ENCODE measurements around the gene ATP8A2. TPM values are rescaled to one million over a fixed set of nuclear protein-coding genes. Genes with fewer than 3 reads are reported as not detected.

Gene ATP8A2
- total RNA-seq, 1 donor from 2014 or later, result 0.40 TPM

DNA sequence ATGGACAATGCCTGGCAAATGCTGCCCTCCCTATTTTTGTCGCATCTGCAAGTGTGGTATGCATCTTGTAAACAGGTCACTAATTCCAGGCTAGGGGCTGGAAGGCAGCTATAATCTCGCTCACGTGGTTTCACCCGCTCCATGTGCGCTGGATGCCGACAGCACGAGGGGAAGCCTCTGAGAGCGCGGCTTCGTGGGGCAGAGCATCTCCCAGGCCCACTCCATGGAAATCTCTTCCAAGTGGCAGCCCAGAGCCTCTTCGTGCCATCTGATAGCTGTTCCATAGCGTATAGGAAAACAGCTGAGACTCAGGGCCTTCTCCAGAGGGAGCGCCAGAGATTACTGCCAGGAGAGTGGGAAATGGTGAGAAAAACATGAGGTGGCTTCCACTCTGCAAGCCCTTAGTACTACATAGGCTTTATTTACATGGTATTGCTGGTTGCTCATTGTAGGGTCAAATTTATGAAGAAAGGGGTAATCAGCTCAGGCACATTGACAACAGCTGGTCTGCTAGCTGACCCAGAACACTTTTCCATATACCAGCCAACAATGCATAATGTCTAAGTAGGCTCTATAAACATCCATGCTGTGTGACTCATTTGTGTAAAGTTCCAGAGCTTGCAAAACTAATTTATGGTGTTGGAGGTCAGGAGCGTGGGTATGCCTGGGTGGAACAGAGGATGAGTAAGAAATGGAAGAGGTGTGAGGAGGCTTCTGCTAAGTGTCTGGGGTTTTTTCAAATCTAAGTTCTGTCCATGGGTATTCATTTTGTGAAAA, 514.9 kb downstream of the ATP8A2 start:
- no peak overlapping the region for H3K4me3 Mint-ChIP-seq
- no peak for DNase-seq
- no peaks in the 10 kb centered on the region for H3K27me3 Mint-ChIP-seq
- H3K36me3 Mint-ChIP-seq (ENCODE audit: low read depth), result peaks cover 2% of the 10 kb centered on the region
- H3K4me1 Mint-ChIP-seq, result peaks cover 41% of the 10 kb centered on the region
- peak overlapping the region; percentile 35 for H3K27ac Mint-ChIP-seq
- H3K9me3 Mint-ChIP-seq, result peaks cover 3% of the 10 kb centered on the region
- intact Hi-C loops (cut with micrococcal nuclease), result loop anchor here (1.0 to 5.0 kb wide), 4 partner anchors 13 to 124 kb away; no protein-coding TSS in a partner anchor

DNA sequence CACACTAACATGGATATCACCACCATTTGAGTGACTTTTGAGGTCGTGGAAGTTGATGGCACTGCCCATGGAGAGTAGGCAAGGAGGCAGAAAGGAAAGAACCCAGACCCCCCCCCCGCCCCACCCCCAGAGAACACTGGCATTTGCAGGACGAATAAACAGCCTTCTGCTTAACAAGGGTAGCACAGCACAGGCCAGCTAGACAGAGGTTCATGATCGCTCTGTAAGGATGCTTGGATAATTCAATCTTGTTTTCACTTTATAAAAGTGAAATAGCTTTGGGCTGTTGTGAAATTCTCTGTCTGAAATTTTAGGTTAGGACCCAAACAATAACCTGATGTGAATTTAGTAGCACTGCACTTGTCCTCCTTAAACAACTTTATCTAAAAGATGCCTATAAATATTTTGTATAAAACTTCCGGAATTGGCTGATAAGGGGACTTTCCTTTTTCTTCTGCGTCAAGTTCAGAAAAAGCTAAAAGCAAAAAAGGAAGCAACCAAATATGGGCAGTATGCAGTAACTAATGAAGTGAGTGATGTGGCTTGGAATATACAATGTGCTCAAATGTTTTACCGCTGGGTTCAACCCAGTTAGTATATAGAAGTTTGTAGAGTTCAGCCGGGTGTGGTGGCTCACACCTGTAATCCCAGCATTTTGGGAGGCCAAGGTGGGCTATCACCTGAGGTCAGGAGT, 516.3 kb downstream of the ATP8A2 start:
- Mint-ChIP-seq H3K9me3 (peaks cover 3% of the 10 kb centered on the region), H3K4me3 (no peak overlapping the region), H3K27me3 (no peaks in the 10 kb centered on the region), H3K4me1 (peaks cover 32% of the 10 kb centered on the region), H3K36me3 (ENCODE audit: low read depth) (peaks cover 2% of the 10 kb centered on the region), H3K27ac (peak overlapping the region; percentile 55)
- intact Hi-C loops (cut with micrococcal nuclease), result loop anchor here (1.0 to 5.0 kb wide), 4 partner anchors 13 to 126 kb away; no protein-coding TSS in a partner anchor
- DNase-seq, result no peak

DNA sequence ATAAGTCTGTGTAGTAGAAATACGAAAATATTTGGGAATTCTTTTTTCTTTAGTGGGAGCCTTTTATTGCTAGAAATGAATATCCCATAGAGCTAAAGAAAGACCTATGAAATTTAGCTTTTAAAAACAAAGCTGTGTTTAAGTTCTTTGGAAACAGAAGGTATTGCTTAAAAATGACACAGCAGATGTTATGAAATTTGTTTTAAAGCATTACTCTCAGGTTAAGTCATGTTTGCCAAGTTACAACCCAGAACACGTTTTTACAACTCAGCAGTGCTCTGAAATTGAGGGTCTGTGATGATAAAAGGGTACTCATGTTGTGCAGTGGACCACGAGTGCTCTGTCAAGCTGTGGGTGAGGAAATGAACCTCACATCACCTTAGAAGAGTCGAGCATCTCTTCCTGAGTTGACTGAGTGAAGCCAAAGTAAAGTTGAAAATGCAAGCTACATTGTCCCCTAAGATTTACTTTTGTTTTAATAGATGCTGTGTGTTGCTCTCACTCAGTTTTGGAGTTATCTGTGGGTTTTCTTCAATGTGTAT, 519.0 kb downstream of the ATP8A2 start:
- H3K27ac Mint-ChIP-seq, result no peak overlapping the region
- peaks cover 6% of the 10 kb centered on the region for H3K9me3 Mint-ChIP-seq
- intact Hi-C loops (cut with micrococcal nuclease), result no loop called here
- H3K27me3 Mint-ChIP-seq, result no peaks in the 10 kb centered on the region
- H3K4me1 Mint-ChIP-seq, result peaks cover 25% of the 10 kb centered on the region
- DNase-seq, result no peak
- peaks cover 2% of the 10 kb centered on the region for H3K36me3 Mint-ChIP-seq (ENCODE audit: low read depth)
- H3K4me3 Mint-ChIP-seq, result no peak overlapping the region

DNA sequence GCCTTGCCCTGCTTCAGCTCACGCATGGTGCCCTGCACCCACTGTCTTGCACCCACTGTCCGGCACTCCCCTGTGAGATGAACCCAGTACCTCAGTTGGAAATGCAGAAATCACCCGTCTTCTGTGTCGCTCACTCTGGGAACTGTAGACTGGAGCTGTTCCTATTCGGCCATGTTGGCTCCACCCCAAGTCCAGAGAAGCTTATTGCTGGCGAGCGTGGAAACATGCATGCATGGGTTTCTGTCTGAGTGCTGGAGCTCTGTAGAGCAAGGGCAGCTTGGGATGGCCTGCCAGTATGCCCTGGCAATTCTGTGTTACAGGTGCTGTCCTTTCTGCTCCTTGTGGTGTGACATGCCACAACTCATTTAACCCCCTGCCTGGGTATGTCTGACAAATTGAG, 527.2 kb downstream of the ATP8A2 start:
- Mint-ChIP-seq H3K4me3 (no peak overlapping the region), H3K27ac (no peak overlapping the region), H3K27me3 (peaks cover 9% of the 10 kb centered on the region), H3K9me3 (peaks cover 11% of the 10 kb centered on the region), H3K4me1 (peaks cover 24% of the 10 kb centered on the region), H3K36me3 (ENCODE audit: low read depth) (peaks cover 4% of the 10 kb centered on the region)
- DNase-seq, result no peak
- intact Hi-C loops (cut with micrococcal nuclease), result no loop called here

DNA sequence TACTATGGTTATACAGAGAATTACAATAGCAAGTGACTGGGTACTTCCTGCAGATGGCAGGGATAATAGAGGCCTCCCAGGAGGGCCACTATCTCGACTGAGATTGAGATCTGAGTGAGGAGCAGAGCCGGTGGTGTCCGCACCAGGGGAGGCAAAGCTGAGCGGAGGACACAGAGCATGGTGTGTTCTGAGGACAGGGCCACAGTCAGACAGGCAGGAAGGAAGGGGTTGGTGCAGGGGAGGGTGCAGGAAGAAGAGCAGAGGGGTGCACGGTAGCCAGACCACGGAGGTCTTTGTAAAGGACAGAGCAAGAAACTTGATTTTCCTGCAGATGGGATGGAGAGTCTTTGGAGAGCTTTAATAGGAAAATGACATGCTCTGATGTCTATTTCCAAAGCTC, 527.7 kb downstream of the ATP8A2 start:
- Mint-ChIP-seq H3K27me3 (peaks cover 9% of the 10 kb centered on the region), H3K36me3 (ENCODE audit: low read depth) (peaks cover 4% of the 10 kb centered on the region), H3K9me3 (peaks cover 11% of the 10 kb centered on the region), H3K4me3 (no peak overlapping the region), H3K4me1 (peaks cover 24% of the 10 kb centered on the region), H3K27ac (peak overlapping the region; percentile 52)
- intact Hi-C loops (cut with micrococcal nuclease), result no loop called here
- no peak for DNase-seq

DNA sequence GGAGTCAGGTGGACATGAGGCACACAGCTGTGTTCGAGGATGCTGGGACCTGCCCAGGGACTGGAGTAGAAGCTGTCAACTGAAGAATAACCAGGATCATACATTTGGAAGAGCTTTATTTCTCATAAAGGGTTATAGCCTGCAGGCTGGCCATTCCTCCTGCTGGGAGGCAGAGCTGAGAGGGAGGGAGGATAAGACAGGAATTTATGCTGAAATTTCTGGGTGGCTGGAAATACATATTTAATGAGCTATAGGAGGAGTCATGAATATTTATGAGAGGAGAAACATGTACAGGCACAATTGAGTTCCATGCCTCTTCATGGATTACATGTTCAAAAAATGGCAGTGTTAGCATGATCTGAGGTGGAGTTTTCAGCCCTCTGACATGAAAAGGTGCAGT, 528.2 kb downstream of the ATP8A2 start:
- peaks cover 4% of the 10 kb centered on the region for H3K36me3 Mint-ChIP-seq (ENCODE audit: low read depth)
- H3K27me3 Mint-ChIP-seq, result peaks cover 9% of the 10 kb centered on the region
- DNase-seq, result no peak
- H3K4me3 Mint-ChIP-seq, result no peak overlapping the region
- H3K4me1 Mint-ChIP-seq, result peaks cover 24% of the 10 kb centered on the region
- H3K9me3 Mint-ChIP-seq, result peaks cover 11% of the 10 kb centered on the region
- intact Hi-C loops (cut with micrococcal nuclease), result loop anchor here (5.0 kb wide), 2 partner anchors 72 to 107 kb away; no protein-coding TSS in a partner anchor
- peak overlapping the region; percentile 52 for H3K27ac Mint-ChIP-seq

DNA sequence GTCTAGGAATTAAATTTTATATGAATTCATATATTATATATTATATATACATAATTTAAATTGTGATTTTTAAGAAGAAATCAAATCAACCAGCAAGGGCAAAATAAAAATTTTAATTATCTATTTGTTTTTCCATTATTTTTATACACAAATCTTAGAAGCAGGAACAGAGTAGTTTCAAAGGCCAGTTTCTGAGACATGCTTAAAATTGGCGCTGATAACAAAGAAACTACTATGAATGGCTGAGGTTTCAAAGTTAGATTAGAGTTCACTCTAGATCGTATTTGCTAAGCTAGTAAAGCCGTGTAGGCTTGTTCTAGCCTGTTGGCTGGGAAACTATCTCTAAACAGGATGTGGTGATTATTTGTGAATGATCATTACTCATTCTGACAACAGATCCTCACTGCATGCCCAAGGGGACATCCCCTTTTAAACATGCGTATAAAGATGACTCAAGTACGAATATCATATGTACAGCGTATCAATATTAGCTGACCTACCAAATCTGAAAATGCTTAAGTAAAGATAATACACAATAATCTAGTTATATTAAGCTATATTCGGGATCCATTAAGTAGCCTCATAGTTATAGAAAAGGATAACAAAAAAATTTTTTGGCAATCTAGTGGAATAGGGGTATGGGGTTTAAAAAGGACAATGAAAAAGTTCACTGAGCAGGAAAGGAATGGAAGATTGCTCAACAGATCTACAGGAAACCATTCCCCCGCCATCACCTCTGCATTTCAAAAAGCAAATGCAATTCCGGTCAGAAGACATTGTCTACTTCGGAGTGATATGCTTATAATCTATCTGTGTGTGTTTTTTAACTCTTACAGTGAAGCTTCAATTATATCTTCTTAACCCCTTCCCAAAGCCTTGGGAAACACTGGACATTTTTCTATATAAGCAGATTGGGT, 529.9 kb downstream of the ATP8A2 start:
- intact Hi-C loops (cut with micrococcal nuclease), result loop anchor here (1.0 to 5.0 kb wide), 5 partner anchors 14 to 106 kb away; no protein-coding TSS in a partner anchor
- peak overlapping the region; percentile 24 for H3K4me3 Mint-ChIP-seq
- peak overlapping the region; percentile 46 for H3K27ac Mint-ChIP-seq

DNA sequence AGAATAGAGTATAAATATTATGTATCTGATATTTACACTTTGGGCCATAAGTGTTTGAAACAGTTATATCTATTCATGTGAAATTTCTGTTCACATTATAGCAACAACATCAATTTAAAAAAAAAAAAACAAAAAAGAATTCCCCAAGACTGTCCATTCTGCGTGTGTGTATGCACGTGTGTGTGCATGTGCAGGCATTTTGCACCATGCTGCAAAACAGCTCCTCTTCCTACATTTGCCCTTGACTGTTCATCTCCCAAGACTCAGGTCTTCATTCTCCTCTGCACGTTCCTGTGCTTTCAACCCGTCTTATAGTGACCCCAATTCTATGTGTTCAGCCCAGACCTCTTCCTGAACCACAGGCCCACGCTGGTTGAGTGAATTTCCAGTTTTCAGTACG, 530.7 kb downstream of the ATP8A2 start:
- peaks cover 4% of the 10 kb centered on the region for H3K27me3 Mint-ChIP-seq
- H3K4me3 Mint-ChIP-seq, result no peak overlapping the region
- peaks cover 24% of the 10 kb centered on the region for H3K4me1 Mint-ChIP-seq
- no peaks in the 10 kb centered on the region for H3K9me3 Mint-ChIP-seq
- intact Hi-C loops (cut with micrococcal nuclease), result loop anchor here (2.0 to 5.0 kb wide), 3 partner anchors 70 to 105 kb away; no protein-coding TSS in a partner anchor
- DNase-seq, result no peak
- peak overlapping the region; percentile 85 for H3K27ac Mint-ChIP-seq
- peaks cover 1% of the 10 kb centered on the region for H3K36me3 Mint-ChIP-seq (ENCODE audit: low read depth)

More for the DNA sequence above, 529.9 kb downstream of the ATP8A2 start:
- H3K4me1 Mint-ChIP-seq, result peaks cover 24% of the 10 kb centered on the region
- H3K27me3 Mint-ChIP-seq, result peaks cover 7% of the 10 kb centered on the region
- peak; percentile 87 for DNase-seq
- peaks cover 1% of the 10 kb centered on the region for H3K36me3 Mint-ChIP-seq (ENCODE audit: low read depth)
- peaks cover 3% of the 10 kb centered on the region for H3K9me3 Mint-ChIP-seq

DNA sequence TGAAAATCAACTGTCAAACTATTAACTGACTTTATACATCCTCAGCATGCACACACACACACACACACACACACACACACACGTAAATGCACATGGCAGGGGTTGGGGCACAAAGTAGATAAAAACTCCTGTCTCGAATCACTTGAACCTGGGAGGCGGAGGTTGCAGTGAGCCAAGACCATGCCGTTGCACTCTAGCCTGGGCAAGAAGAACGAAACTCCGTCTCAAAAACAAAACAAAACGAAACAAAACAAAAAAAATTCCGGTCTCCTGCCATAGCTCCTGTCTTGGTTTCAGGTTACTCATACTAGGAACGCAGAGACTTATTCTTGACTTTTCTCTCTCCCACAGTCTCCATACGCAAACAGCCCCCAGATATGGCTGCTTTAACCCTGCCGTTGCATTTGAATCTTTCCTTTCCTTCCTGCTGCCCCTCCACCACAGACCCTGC, 531.1 kb downstream of the ATP8A2 start:
- DNase-seq, result peak; percentile 75
- Mint-ChIP-seq H3K4me3 (no peak overlapping the region), H3K9me3 (no peaks in the 10 kb centered on the region), H3K36me3 (ENCODE audit: low read depth) (no peaks in the 10 kb centered on the region), H3K27me3 (peaks cover 2% of the 10 kb centered on the region), H3K27ac (peak overlapping the region; percentile 85), H3K4me1 (peaks cover 24% of the 10 kb centered on the region)
- intact Hi-C loops (cut with micrococcal nuclease), result loop anchor here (1.0 to 5.0 kb wide), 5 partner anchors 56 to 141 kb away; no protein-coding TSS in a partner anchor

DNA sequence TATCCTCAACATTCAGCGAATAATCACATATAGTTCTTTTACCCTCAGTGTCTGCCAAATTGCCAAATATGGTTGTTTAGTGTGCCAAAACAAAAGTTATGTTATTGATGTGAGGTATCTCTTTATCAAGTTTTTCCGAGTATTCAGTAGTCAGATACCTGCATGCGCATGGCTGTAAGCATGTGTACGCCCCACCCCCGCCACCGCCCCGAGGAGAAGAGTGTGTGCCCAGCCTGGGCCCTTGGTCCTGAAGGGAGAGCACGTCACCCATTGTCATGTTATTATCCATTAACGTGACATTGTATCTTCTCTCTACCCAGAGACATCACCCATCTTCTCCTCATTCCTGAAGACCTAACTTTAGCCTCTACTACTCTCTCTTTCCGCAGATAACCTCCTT, 533.1 kb downstream of the ATP8A2 start:
- Mint-ChIP-seq H3K9me3 (no peaks in the 10 kb centered on the region), H3K27ac (no peak overlapping the region), H3K27me3 (peaks cover 2% of the 10 kb centered on the region), H3K36me3 (ENCODE audit: low read depth) (no peaks in the 10 kb centered on the region), H3K4me3 (no peak overlapping the region), H3K4me1 (peaks cover 17% of the 10 kb centered on the region)
- intact Hi-C loops (cut with micrococcal nuclease), result loop anchor here (5.0 kb wide), 2 partner anchors 67 to 102 kb away; no protein-coding TSS in a partner anchor
- DNase-seq, result no peak

DNA sequence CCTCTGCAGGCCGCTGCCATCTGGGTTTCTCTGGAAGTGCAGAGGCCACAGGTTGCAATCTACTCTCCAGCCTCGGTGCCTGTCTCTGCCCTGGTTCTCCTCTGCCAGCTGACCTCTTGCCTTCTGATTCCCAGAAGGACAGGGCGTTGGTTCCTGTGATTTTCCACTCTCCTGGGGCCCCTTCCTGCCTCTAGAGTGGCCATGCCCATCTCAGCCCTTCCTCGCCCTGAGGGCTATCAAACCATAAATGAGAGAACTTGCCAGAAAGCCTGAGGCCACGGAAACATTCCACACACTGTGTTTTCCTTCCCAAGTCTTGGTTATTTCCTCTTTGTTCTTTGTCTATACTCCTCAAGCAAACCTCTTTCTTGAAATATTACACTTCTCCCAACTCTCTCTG, 533.8 kb downstream of the ATP8A2 start:
- Mint-ChIP-seq H3K27ac (no peak overlapping the region), H3K4me1 (peaks cover 10% of the 10 kb centered on the region), H3K36me3 (ENCODE audit: low read depth) (no peaks in the 10 kb centered on the region), H3K27me3 (no peaks in the 10 kb centered on the region), H3K9me3 (no peaks in the 10 kb centered on the region), H3K4me3 (no peak overlapping the region)
- DNase-seq, result no peak
- intact Hi-C loops (cut with micrococcal nuclease), result no loop called here

DNA sequence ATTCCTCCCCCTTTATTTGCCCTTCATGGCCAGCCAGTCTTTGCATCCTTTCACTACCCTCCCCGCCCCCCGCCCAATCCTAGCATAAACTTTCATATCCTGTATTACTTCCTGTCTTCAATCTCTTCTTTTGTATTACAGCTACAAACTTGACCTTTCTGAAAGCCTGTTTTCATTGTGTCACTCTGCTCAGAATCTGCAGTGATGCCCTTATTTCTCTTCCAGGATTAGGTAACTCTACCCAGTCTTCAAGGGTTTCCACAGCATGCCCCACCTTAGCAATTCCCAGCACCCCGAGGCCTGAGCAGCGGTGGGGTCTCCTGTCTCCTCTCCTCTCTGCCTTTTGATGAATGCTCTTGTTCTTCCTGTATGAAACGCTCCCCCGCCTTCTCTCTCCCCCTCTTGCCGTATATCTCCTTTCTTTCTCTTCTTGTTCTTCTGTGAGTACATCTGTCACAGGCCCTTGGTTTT, 534.5 kb downstream of the ATP8A2 start:
- Mint-ChIP-seq H3K4me1 (peaks cover 4% of the 10 kb centered on the region), H3K4me3 (no peak overlapping the region), H3K27ac (no peak overlapping the region), H3K36me3 (ENCODE audit: low read depth) (no peaks in the 10 kb centered on the region), H3K9me3 (no peaks in the 10 kb centered on the region), H3K27me3 (no peaks in the 10 kb centered on the region)
- DNase-seq, result peak; percentile 73
- intact Hi-C loops (cut with micrococcal nuclease), result no loop called here

DNA sequence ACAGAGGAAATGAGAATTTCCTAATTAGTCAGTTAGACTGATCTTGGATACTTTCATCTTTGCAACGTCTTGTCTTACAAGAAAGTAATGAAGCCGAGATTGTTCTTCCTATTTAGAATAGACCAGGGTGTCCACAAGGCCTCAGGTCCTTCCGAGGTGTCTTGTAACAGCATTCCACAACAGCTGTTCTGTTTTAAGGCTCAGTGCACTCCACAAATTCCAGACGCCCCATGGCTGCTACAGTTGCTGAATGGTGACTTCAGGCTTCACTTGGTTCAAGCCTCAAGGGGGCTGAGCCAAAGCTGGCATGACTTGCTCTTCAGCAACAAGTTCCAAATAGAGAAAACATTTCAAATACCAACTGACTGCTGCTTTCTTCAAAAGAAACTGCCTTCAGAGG, 536.6 kb downstream of the ATP8A2 start:
- Mint-ChIP-seq H3K9me3 (no peaks in the 10 kb centered on the region), H3K4me1 (no peaks in the 10 kb centered on the region), H3K4me3 (no peak overlapping the region), H3K27ac (no peak overlapping the region), H3K36me3 (ENCODE audit: low read depth) (no peaks in the 10 kb centered on the region), H3K27me3 (no peaks in the 10 kb centered on the region)
- DNase-seq, result no peak
- intact Hi-C loops (cut with micrococcal nuclease), result no loop called here

All from activated CD4-positive, alpha-beta T cell treated with anti-CD3 and anti-CD28 coated beads, Interleukin-2, amount 10 ng/mL, durations not matched to agents 24 days and 14 days (primary cell).